H1 (cell line): ENCODE results near the gene RASA1. TPM values are rescaled to one million over a fixed set of nuclear protein-coding genes. Genes with fewer than 3 reads are reported as not detected.

Experiments used
- CTCF ChIP-seq, 3 experiments: IDR thresholded peaks; 1 replicate in 2 of 3; 2 replicates in 1 of 3; pipeline versions ENCODE4 v1.5.1 to v1.6.1; 2011; ENCODE audit warnings: low read length in 3 of 3, mild to moderate bottlenecking in 3 of 3, inconsistent platforms in 2 of 3, low read depth in 1 of 3, moderate library complexity in 1 of 3; ENCODE audit not compliant: insufficient read depth in 1 of 3; ENCODE audit errors: control extremely low read depth in 1 of 3
- SIX5 ChIP-seq: IDR thresholded peaks from 2 replicates; pipeline ENCODE4 v1.6.1; 2011; ENCODE audit warnings: mild to moderate bottlenecking, low read depth, low read length
- polyA plus RNA-seq, 7 experiments: library from polyadenylated mRNA; depleted of rRNA in 3 of 7; stranded (reverse) in 5 of 7; unstranded in 2 of 7; fragments of >200 nt in 5 of 7; fragments of 200-250 nt in 2 of 7; gene quantifications; 1 replicate in 5 of 7; 2 replicates in 1 of 7; 4 replicates in 1 of 7; pipeline versions ENCODE4 v1.2.1 to v1.2.3, GENCODE V29; 2011 to 2013; ENCODE audit warnings: missing spikeins in 2 of 7, mixed read lengths in 2 of 7
- total RNA-seq: library from RNA; stranded (reverse); fragmentation: NEBNext Ultra II Directional; extraction: Animal tissue kit (Norgen Biotek cat#: 25700); gene quantifications from 2 replicates; pipeline ENCODE4 v1.2.1, GENCODE V29; 2021

Gene RASA1
- total and polyA plus RNA-seq, 2 of the 8 experiments (the other 6 are each of a cell fraction or from before 2014, with no cell fraction given) = 15.9 to 33.8 TPM

GRCh38 chr5:87233143-87233542 lies 34.5 kb upstream of the RASA1 start (continued):
- no peak for TF ChIP-seq CTCF (IDR thresholded peaks at IDR 0.05; ENCODE audit: control extremely low read depth in 1 of 3, insufficient read depth in 1 of 3, low read depth in 1 of 3, low read length in 3 of 3)
- no peak for TF ChIP-seq SIX5
